ENCODE measurements around the gene WDFY2. TPM values are rescaled to one million over a fixed set of nuclear protein-coding genes. Genes with fewer than 3 reads are reported as not detected.

Gene WDFY2
- total and polyA plus RNA-seq, 4 donors = 3.4 to 10.5 (median 5.8) TPM

DNA sequence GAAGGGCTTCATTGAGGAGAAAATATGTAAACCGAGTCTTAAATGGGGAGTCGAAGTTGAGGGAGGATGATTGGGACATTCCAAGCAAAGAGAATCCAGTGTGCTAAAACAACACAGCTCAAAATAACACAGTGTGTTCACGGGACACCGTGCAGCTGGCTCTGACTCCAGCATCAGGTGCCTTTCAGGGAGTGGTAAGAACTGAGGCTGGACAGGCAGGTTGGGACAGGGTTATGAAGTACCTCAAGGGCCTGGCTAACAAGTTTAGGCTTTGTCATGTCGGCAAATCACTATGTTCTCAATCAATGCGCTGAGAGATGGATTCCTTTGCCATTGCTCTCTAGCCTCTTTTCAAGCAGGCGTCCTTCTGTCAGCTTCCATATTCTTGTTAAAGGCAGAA, 27.5 kb upstream of the WDFY2 start:
- TF ChIP-seq, protein P1, sequence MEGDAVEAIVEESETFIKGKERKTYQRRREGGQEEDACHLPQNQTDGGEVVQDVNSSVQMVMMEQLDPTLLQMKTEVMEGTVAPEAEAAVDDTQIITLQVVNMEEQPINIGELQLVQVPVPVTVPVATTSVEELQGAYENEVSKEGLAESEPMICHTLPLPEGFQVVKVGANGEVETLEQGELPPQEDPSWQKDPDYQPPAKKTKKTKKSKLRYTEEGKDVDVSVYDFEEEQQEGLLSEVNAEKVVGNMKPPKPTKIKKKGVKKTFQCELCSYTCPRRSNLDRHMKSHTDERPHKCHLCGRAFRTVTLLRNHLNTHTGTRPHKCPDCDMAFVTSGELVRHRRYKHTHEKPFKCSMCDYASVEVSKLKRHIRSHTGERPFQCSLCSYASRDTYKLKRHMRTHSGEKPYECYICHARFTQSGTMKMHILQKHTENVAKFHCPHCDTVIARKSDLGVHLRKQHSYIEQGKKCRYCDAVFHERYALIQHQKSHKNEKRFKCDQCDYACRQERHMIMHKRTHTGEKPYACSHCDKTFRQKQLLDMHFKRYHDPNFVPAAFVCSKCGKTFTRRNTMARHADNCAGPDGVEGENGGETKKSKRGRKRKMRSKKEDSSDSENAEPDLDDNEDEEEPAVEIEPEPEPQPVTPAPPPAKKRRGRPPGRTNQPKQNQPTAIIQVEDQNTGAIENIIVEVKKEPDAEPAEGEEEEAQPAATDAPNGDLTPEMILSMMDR (IDR thresholded peaks at IDR 0.05; ENCODE audit: low read depth, low read length, missing input control) = no peak
- H3K9me3 ChIP-seq (ENCODE audit: control insufficient read depth in 4 of 4, low read length in 3 of 4) = no peaks in the 10 kb centered on the region
- H3K9ac ChIP-seq (ENCODE audit: low read depth in 1 of 2, low read length in 2 of 2) = no peak overlapping the region
- 90% methylated on average over 7 of the region's 7 CpGs for WGBS
- no peaks in the 10 kb centered on the region for H3K36me3 ChIP-seq (ENCODE audit: control insufficient read depth in 4 of 4, insufficient read depth in 3 of 4, low read depth in 1 of 4, low read length in 3 of 4)
- H3K4me3 ChIP-seq (ENCODE audit: low read depth in 1 of 3, low read length in 3 of 3) = no peak overlapping the region
- no peaks in the 10 kb centered on the region for H3K4me1 ChIP-seq (ENCODE audit: control insufficient read depth in 4 of 4, insufficient read depth in 4 of 4, low read length in 3 of 4)
- no peak overlapping the region for H3K27ac ChIP-seq (ENCODE audit: low read depth in 1 of 2, low read length in 2 of 2)
- DNase-seq (ENCODE audit: low spot score) = no peak
- no peaks in the 10 kb centered on the region for H3K27me3 ChIP-seq (ENCODE audit: control insufficient read depth in 4 of 4, insufficient read depth in 4 of 4, low read length in 3 of 4)

DNA sequence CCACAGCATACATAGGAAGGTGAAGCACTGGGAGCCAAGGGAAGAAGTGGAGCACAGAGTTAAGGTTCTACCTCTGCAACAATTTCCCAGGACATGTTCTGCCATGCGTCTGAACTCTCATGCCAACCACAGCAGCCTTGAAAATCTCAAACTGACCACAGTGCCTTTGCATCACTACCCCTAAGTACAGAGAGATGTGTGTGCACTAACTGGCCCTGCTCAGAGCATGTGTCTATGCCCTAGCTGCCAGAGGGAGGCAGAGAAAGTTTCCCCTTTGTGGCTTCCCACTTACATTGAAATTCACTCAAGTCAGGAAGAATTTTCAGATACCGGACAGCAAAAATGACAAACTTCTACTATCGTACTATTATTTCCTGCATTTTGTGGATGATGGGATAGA, 26.8 kb upstream of the WDFY2 start:
- Histone ChIP-seq H3K27ac (ENCODE audit: low read depth in 1 of 2, low read length in 2 of 2) (no peak overlapping the region), H3K9ac (ENCODE audit: low read depth in 1 of 2, low read length in 2 of 2) (no peak overlapping the region), H3K36me3 (ENCODE audit: control insufficient read depth in 4 of 4, insufficient read depth in 3 of 4, low read depth in 1 of 4, low read length in 3 of 4) (no peaks in the 10 kb centered on the region), H3K4me1 (ENCODE audit: control insufficient read depth in 4 of 4, insufficient read depth in 4 of 4, low read length in 3 of 4) (no peaks in the 10 kb centered on the region), H3K4me3 (ENCODE audit: low read depth in 1 of 3, low read length in 3 of 3) (no peak overlapping the region), H3K9me3 (ENCODE audit: control insufficient read depth in 4 of 4, low read length in 3 of 4) (no peaks in the 10 kb centered on the region), H3K27me3 (ENCODE audit: control insufficient read depth in 4 of 4, insufficient read depth in 4 of 4, low read length in 3 of 4) (no peaks in the 10 kb centered on the region)
- 86% methylated on average over 3 of the region's 3 CpGs for WGBS
- TF ChIP-seq SP1 (IDR thresholded peaks at IDR 0.05) = no peak
- no peak for TF ChIP-seq RXRA (IDR thresholded peaks at IDR 0.05)
- no peak for TF ChIP-seq HNF4G (IDR thresholded peaks at IDR 0.05)
- TF ChIP-seq HNF4A (conservative IDR thresholded peaks at IDR 0.05) = no peak
- TF ChIP-seq, protein P2, sequence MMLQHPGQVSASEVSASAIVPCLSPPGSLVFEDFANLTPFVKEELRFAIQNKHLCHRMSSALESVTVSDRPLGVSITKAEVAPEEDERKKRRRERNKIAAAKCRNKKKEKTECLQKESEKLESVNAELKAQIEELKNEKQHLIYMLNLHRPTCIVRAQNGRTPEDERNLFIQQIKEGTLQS (IDR thresholded peaks at IDR 0.05) = no peak
- TF ChIP-seq, protein P3, sequence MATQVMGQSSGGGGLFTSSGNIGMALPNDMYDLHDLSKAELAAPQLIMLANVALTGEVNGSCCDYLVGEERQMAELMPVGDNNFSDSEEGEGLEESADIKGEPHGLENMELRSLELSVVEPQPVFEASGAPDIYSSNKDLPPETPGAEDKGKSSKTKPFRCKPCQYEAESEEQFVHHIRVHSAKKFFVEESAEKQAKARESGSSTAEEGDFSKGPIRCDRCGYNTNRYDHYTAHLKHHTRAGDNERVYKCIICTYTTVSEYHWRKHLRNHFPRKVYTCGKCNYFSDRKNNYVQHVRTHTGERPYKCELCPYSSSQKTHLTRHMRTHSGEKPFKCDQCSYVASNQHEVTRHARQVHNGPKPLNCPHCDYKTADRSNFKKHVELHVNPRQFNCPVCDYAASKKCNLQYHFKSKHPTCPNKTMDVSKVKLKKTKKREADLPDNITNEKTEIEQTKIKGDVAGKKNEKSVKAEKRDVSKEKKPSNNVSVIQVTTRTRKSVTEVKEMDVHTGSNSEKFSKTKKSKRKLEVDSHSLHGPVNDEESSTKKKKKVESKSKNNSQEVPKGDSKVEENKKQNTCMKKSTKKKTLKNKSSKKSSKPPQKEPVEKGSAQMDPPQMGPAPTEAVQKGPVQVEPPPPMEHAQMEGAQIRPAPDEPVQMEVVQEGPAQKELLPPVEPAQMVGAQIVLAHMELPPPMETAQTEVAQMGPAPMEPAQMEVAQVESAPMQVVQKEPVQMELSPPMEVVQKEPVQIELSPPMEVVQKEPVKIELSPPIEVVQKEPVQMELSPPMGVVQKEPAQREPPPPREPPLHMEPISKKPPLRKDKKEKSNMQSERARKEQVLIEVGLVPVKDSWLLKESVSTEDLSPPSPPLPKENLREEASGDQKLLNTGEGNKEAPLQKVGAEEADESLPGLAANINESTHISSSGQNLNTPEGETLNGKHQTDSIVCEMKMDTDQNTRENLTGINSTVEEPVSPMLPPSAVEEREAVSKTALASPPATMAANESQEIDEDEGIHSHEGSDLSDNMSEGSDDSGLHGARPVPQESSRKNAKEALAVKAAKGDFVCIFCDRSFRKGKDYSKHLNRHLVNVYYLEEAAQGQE (IDR thresholded peaks at IDR 0.05) = no peak
- TF ChIP-seq, protein P4, sequence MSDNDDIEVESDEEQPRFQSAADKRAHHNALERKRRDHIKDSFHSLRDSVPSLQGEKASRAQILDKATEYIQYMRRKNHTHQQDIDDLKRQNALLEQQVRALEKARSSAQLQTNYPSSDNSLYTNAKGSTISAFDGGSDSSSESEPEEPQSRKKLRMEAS (IDR thresholded peaks at IDR 0.05) = no peak
- no peak for TF ChIP-seq FOXA1 (IDR thresholded peaks at IDR 0.05)
- TF ChIP-seq FOXA2 (IDR thresholded peaks at IDR 0.05) = no peak
- no peak for TF ChIP-seq TAF1 (conservative IDR thresholded peaks at IDR 0.05)
- no peak for TF ChIP-seq NR2F2 (IDR thresholded peaks at IDR 0.05)
- no peak for TF ChIP-seq RAD21 (IDR thresholded peaks at IDR 0.05)
- TF ChIP-seq GABPA (IDR thresholded peaks at IDR 0.05 in 1 of 2, conservative IDR thresholded peaks at IDR 0.05 in 1 of 2) = no peak
- TF ChIP-seq, protein P1 (IDR thresholded peaks at IDR 0.05; ENCODE audit: low read depth, low read length, missing input control) = no peak
- TF ChIP-seq EGR1 (IDR thresholded peaks at IDR 0.05; ENCODE audit: low read depth in 2 of 2) = no peak
- TF ChIP-seq, protein P5, sequence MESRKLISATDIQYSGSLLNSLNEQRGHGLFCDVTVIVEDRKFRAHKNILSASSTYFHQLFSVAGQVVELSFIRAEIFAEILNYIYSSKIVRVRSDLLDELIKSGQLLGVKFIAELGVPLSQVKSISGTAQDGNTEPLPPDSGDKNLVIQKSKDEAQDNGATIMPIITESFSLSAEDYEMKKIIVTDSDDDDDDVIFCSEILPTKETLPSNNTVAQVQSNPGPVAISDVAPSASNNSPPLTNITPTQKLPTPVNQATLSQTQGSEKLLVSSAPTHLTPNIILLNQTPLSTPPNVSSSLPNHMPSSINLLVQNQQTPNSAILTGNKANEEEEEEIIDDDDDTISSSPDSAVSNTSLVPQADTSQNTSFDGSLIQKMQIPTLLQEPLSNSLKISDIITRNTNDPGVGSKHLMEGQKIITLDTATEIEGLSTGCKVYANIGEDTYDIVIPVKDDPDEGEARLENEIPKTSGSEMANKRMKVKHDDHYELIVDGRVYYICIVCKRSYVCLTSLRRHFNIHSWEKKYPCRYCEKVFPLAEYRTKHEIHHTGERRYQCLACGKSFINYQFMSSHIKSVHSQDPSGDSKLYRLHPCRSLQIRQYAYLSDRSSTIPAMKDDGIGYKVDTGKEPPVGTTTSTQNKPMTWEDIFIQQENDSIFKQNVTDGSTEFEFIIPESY (IDR thresholded peaks at IDR 0.05) = no peak
- no peak for TF ChIP-seq YY1 (IDR thresholded peaks at IDR 0.05)
- DNase-seq (ENCODE audit: low spot score) = no peak
